GM12875 (cell line): ENCODE data around the gene GAS7.

Experiments used
- H3K4me3 ChIP-seq: one replicate; pipeline ENCODE4 v1.5.1; 2011; ENCODE audit warnings: low read depth, low read length, control low read depth
- TF ChIP-seq, protein P1 (sequence below): IDR thresholded peaks from 2 replicates; pipeline ENCODE4 v1.5.1; 2011; ENCODE audit warnings: low read depth, mild to moderate bottlenecking, control low read depth, inconsistent platforms, low read length, moderate library complexity, borderline replicate concordance; ENCODE audit not compliant: insufficient read depth

The GAS7 gene

DNA sequence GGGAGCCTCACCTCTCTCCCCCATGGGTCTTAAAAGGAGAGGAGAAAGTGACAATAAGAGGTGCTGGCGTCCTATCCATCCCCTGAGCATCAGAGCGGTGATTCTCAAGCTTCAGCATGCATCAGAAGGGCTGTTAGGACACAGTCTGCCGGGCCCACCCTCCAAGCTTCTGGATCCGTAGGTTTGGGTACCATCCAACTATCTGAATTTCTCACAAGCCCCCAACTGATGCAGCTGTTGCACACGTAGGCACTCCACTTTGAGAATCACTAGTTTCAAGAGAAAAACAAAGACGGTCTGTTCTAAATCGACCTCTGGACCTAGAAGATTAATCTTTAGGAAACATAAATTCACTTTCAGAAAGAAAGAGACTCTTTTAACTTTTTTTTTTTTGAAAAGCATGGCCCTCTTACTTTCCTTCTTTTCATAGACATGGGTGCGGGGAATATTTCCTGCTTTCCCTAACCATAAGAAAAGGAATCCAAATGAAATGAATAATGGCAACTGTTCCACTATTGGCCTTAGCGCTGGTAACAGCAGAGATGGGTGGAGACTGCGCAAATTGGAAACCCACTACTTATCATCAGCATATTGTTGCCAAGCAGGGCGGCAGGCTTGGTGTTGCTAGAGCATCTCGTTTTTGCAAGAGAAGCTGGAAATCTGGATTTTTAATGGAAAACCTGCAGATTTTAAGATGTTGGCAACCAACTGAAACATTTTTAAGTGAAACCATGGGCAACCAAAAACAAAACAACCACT is 144.4 kb downstream of the GAS7 start:
- no peak overlapping the region for H3K4me3 ChIP-seq
- TF ChIP-seq, protein P1, sequence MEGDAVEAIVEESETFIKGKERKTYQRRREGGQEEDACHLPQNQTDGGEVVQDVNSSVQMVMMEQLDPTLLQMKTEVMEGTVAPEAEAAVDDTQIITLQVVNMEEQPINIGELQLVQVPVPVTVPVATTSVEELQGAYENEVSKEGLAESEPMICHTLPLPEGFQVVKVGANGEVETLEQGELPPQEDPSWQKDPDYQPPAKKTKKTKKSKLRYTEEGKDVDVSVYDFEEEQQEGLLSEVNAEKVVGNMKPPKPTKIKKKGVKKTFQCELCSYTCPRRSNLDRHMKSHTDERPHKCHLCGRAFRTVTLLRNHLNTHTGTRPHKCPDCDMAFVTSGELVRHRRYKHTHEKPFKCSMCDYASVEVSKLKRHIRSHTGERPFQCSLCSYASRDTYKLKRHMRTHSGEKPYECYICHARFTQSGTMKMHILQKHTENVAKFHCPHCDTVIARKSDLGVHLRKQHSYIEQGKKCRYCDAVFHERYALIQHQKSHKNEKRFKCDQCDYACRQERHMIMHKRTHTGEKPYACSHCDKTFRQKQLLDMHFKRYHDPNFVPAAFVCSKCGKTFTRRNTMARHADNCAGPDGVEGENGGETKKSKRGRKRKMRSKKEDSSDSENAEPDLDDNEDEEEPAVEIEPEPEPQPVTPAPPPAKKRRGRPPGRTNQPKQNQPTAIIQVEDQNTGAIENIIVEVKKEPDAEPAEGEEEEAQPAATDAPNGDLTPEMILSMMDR: no peak

DNA sequence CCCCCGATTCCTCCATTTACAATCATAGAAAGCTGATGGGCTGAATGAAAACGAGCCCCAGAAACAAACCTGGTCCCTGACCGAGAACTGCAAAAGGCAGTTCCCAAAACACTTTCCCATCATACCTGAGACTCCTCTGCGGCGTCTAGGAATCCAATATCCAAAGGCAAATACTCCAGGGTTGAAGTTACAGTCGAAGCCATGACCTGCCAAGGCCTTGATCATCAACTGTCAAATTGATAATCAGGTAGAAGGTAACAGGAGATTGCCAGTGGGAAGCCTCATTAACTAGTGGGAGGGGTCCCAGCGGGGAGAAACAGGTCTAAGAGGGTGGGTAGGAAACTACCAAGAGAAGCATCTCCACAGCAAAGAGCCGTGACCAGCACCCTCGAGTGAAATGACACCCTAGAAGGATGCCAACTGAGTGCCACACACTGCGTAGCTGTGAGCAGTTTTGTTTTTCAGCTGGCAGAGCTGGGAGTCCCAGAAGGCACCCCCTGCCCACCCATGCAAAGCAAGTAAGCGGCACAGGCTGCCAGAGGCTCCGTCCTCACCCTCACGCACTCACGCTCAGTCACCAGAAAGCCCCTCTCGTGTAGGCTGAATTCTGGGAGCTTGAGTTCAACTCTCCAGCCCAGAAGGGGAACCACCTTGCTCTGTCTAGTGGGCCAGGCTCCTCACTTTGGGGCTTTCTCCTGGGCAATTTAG is 146.1 kb downstream of the GAS7 start:
- TF ChIP-seq, protein P1: no peak
- H3K4me3 ChIP-seq: peak overlapping the region; percentile 10

DNA sequence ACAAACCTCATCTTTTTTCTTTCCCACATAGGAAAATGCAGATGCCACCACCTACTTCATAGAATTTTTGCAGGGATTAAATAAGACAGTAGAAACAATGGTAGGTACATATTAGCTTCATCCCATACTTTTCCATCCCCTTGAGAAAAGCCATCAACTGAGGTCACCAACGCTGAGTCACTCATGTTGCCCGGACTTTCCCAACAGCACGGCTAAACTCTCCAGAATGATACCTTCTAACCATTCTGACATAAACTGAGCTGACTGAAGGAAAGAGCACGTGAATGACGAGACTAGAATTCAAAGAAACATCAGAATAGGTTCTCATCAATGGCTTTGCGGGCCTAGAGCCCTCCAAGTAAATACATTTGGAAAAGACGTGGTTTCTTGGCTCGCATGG is 147.3 kb downstream of the GAS7 start:
- peak overlapping the region; percentile 23 for H3K4me3 ChIP-seq
- TF ChIP-seq, protein P1: no peak

DNA sequence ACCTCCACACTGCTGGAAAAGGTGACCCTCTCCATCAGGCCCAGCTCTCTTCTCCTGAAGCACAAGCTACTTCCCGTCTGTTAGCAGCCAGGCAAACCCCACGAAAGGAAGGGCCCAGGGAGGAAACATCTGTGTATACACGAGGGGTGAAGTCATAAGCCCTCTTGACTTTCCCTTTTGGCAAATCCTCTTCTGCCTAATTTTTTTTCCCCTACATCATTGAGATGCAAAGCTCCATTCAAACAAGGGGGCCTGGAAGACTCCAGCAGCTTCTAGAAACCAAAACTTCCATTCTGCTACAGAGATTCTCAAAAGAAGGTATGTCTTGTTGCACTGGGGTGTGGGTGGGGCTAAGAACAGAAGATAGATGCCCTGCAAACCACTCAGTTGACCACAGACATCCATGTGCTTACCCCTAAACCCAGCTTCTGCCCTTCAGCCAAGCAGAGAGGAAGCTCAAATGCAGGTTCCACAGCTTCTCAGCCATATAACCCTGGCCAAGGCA is 147.8 kb downstream of the GAS7 start:
- TF ChIP-seq, protein P1: no peak
- H3K4me3 ChIP-seq: peak overlapping the region; percentile 23

DNA sequence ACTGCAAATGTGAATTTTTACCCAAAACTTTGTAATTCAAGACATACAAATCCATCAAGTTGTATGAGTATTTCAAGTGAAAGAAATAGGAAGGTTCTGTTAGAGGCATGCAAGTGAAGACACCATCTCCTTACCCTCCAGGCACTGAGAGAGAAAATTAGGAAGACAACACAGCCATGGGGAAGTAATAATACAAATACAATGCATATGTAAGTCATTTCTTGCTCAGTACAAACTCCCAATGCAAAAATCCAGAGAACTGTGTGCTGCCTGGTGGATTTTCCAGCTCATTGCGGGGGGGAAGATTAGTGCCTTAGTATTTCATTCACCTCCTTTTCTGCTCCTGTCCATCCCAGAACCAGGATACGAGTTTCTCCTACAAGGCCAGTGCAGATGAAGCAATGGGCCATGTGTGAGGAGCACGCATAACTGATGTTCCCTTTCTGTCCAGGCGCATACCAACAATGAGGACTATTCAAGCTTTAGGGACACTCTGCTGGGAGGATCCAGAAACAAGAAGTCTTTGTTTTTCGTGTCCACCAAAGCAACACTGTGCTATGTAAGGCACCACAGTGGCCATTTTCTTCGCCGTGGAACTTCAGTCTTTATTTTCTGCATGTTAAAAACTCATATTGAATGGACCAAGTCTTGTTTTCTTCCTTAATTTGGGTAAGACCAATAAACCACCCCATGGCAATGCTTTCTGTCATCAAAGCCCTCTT is 149.6 kb downstream of the GAS7 start:
- no peak overlapping the region for H3K4me3 ChIP-seq
- TF ChIP-seq, protein P1: no peak

DNA sequence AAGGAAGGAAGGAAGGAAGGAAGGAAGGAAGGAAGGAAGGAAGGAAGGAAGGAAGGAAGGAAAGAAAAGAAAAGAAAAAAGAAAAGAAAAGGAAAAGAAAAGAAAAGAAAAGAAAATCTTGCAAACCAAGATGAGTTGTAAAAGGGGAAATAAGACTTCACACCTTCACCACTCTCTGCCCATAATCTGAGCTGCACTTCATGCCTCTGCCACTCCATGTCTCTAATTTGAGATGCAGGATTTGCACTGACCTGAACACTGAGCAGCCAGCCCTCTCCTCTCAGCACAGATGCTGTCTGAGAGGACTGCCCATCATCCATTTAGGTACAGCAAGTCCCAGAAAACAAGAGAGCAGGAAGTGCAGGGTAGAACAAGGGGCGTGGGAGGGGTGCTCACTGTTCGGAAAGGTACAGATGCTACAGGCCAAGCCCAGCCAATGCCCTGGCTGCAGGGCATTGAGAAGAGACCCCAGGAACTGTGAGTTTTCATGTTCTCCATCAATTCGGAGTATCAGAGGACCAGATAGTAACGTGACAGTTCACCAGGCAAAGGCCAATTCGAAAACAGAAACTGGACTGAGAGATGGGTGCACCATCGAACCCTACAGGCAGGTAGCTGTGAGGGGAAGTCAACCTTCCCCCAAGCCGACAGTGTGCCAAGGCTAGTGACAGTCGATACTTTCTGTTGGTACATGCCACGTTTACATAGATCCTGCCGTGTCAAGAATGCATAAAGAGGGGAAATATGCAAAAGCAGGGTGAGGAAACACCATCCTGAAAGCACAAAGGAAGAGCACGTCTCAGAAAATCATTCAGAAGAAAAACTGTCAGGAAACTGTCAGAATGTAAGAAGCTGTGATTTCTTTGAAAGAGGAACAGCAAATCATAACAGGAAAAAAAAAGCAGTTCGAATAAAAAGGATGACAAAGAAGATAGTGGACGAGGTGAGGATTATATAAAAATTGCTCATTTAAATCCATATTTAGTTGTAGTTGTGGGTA is 151.3 kb downstream of the GAS7 start:
- TF ChIP-seq, protein P1: no peak
- no peak overlapping the region for H3K4me3 ChIP-seq
